Activated CD4-positive, alpha-beta T cell treated with anti-CD3 and anti-CD28 coated beads, Interleukin-2, amount 50 U/mL, for 48 hours (primary cell): ENCODE results near the gene CNTNAP2.
"Not testable (repeated sequence)": the region's sequence is repeated elsewhere in the genome, so short reads cannot be mapped to it uniquely, and the experiment has no call there.

Source experiments
- DNase-seq, 2 experiments: peaks; one replicate each; pipeline ENCODE4 v3.0.0-alpha.2; 2020

CNTNAP2 gene

DNA sequence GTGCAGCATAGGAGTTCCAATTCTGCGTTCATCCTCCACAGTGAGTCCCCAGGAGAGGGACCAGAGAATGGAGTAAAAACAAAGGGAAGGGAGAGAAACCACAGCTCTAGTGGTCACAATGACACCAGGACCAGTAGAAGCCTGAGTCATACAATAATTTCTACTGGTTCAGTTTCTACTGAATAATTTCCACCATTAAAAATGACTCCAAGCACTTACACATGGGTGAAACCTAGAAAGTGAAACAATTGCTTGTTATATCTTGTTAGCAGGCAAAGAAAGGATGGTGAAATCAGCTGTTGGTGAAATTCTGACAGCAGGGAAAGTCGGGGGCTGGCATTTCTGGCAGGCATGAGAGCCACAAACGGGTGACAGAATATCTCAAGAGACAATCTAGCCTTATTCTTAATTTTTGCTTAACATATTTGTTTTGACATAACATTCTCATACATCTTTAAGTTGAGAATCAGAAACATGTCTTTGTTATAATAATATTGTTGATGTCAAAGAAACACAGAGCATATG is 1408.2 kb downstream of the CNTNAP2 start:
- DNase-seq = no peak

DNA sequence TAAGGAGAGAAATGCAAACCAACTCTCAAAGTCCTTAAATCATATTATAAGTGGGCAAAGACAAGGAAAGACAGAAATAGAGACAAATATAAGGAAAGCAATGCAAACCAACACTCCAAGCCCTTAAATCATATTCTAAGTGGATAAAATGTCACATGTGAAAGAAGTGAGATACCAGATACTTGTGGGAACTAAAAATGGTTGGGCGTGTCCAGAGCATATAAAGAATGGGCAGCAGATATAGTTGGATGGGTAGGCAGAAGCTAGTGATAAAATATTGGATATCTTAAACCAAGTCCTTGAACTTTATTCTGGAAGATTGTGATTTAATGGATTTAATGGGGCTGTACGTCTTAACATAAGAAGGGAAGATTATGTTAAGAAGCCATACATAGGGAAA is 1408.7 kb downstream of the CNTNAP2 start:
- no peak for DNase-seq

- DNase-seq = no peak
These were observed 1419.1 kb downstream of the CNTNAP2 start for GRCh38 chr7:147535701-147536111.

DNA sequence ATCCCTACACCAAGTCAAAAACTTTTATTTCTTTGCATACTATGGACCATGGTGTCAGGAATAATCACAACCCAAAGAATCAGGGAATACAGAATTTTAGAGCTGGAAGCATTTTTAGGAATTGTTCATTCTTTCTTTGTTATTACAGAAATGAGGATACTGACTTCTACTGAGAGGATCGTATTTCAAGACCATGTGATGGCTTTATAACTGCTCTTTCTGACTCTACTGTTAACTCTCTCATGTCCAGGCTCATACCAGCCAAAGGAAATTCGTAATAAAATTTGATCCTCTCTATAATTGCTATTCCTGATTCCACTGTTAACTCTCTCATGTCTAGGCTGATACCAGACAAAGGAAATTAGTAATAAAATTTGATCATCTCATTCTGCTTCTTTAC is 1423.1 kb downstream of the CNTNAP2 start:
- no peak for DNase-seq

- no peak for DNase-seq
These were observed 1424.1 kb downstream of the CNTNAP2 start for GRCh38 chr7:147540743-147541142.

- no peak for DNase-seq
These were observed 1424.7 kb downstream of the CNTNAP2 start for GRCh38 chr7:147541261-147541660.

DNA sequence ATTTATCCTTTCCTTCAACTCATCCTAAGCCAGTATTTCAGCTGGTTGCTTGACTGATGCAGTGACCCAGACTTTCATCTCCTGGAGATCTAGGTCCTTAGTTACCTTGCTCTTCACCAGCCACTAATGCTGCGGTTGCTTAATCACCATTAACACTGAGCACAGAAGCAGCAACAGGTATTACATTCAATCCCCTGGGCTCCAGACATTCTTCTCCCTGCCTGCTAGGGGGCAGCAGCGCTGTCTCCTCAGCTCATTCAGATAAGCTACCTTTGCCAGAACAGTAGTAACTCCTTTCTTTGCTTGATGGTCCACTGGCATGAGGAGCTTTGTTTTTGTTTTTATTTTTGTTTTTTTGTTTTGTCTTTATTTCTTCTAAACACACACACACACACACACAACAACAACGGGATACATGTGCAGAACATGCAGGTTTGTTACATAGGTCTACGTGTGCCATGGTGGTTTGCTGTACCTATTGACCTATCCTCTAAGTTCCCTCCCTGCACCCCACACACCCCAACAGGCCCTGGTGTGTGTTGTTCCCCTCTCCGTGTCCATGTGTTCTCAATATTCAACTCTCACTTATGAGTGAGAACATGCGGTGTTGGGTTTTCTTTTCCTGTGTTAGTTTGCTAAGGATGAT is 1430.8 kb downstream of the CNTNAP2 start:
- DNase-seq = peak; percentile 3 to 10

- no peak for DNase-seq
These were observed 1439.7 kb downstream of the CNTNAP2 start for GRCh38 chr7:147556317-147556716.

- no peak for DNase-seq
These were observed 1447.1 kb downstream of the CNTNAP2 start for GRCh38 chr7:147563669-147564068.

DNA sequence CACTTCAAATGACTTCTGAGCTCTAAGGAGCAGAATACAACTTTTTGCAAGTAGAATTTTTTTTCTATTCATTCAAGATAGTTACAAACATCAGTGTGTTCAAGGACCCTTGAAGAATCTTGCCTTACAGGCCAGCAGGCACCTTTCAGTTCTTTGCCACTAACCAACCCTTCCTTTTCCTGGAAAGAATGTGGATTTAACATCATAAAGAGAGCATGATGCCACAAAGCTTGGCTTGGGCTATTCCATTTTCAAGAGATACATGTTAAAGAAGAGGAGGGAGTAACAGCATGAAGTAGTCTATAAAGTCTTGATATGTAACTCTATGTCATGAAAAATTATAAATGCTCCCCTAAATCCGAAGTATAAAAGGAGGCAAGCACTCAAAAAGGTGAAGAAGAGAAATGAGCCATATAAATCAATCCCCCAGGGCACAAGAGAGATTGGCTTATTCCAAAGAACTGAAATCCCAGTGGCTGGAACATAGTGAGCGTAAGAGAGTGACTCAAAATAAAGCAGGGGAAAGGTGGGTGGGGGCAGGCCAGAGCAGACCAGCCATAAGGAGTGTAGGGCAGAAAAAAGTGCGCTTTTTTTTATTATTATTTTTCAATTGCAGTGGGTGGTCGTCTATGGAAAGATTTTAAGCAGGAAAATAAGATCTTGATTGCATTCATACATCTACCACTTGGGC is 1448.3 kb downstream of the CNTNAP2 start:
- no peak for DNase-seq

DNA sequence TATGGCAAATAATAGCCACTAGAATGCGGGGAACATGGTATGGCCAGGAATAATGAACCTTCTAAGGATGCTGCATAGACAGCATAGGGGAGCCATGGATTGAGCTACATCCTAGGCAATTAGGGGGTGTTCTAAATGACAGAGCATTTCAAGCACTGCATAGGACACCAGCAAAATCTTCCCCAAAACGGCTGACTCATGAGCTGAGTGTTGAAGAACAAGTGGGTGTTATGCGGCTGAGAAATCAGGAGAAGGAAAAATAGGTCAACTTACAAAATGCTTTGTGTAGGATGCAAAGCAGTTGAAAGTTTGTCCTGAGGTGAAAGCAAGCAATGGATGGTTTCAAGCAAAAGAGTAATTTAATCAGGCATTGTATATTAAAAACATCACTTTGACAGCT is 1450.4 kb downstream of the CNTNAP2 start:
- DNase-seq = no peak

DNA sequence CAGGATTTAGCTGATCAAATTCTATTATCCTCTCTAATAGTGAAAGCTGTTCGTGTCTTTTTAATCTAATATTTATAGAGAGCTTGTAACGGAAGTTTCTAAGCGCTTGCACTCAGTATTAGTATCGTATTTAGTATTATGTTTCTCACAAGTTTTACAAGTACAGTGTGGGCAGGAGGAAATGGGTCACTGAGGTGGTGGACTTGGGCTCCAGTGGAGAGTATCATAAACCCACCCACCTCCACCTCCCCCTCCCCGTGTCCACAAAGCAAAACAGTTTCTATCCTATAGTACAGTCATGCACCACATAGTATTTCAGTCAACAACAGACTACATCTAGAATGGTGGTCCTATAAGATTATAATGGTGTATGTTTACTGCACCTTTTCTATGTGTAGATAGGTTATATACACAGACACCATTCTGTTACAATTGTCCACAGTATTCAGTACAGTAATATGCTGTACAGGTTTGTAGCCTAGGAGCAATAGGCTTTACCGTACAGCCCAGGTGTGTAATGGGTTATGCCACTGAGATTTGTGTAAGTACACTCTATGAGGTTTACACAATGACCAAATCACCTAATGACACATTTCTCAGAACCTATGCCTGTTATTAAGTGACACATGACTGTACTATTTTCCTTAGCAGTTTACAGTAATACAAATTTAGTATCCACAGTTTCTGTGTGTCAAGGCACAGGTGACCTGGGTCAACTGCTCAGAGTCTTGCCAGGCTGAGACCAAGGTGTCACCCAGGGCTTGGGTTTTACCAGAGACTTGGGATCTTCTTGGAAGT is 1452.7 kb downstream of the CNTNAP2 start:
- no peak for DNase-seq

DNA sequence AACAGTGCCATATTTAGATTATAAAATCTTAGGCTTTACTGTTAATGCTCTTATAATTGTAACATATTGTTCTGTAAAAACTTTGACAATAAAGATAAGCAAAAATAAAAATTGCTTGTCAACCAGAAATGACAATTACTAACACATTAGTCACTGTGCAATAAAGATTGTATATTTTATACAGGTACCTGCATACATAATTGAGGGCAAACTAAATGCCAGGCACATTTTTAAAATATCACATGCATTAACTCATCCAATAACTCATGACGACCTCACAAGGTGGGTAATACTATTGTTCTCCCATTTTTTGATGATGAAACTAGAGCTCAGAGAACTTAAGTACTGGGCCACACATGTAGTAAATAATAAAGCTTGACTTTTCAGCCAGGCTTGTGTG is 1453.8 kb downstream of the CNTNAP2 start:
- DNase-seq = no peak

DNA sequence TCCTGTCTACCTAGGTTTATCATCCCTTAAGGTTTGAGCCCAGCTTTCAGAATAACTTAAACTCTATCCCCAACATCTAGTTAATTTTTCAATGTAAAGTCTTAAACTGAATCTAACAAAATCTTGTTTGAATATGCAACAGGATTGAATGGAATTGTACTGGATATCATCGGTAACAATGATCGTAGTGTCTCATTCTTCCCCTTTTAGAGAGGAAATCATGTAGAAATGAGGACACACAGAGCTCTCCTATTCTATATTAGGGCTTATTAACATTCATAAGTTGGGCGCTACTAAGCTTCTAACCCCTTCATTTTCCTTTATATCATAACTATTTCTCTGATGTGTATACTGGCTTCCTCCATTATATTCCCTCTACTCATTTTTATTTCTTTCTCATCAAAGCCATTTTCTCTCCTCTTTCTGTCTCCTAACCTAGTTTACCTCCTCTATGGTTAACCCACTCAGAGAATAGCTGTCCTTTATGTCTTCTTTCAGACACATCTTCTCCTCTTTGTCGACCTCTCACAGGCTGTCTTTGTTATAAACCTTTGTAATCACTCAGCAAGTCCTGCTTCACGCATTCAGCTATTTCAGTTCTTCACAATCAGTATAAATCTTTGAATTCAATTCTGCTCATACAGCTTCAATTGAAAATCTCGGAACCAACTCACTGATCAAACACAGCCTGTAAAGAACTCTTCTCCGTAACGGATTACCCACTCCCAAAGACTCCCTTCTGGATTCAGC is 1455.0 kb downstream of the CNTNAP2 start:
- DNase-seq = no peak

DNA sequence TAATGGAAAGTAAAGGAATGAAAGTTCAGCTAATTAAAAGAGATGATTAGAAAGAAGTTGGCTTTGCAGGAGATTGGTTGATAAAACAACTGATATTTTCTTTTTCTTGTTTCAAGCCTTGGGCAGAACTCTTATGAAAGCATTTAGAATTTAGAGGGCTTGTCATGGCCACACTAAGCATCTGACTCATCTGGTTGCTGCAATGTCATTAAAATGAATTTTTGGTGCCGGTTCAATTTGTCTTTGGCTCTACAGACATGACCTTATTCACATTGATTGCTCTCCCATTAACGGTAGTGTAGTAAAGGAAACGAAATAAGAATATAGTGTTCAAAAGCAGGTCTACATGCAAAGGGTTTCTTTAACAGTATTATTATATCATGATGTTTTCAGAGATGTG is 1461.6 kb downstream of the CNTNAP2 start:
- DNase-seq = no peak

GRCh38 chr7:147579148-147579547 is 1462.5 kb downstream of the CNTNAP2 start:
- DNase-seq = no peak

GRCh38 chr7:147584771-147585193 is 1468.2 kb downstream of the CNTNAP2 start:
- DNase-seq = no peak

DNA sequence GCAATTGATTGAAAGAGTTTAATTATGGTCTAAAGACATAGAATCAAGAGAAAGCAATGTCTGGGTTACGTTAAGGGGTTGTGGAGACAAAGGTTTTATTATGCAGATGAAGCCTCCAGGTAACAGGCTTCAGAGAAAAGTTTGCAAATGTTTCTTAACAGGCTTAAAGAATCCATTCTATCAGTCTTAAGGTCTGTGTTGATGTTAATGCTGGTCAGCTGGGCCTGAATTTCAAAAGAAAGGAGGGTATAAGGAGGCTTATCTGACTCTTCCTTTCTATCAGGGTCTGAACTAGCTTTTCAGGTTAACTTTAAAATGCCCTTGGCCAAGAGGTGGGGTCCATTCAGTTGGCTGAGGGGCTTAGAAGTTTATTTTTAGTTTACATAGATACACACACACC is 1469.5 kb downstream of the CNTNAP2 start:
- DNase-seq = no peak

GRCh38 chr7:147586526-147586925 is 1469.9 kb downstream of the CNTNAP2 start:
- DNase-seq = no peak

- DNase-seq = no peak
These were observed 1476.9 kb downstream of the CNTNAP2 start for GRCh38 chr7:147593271-147594057.

- no peak for DNase-seq
These were observed 1478.4 kb downstream of the CNTNAP2 start for GRCh38 chr7:147595042-147595441.

DNA sequence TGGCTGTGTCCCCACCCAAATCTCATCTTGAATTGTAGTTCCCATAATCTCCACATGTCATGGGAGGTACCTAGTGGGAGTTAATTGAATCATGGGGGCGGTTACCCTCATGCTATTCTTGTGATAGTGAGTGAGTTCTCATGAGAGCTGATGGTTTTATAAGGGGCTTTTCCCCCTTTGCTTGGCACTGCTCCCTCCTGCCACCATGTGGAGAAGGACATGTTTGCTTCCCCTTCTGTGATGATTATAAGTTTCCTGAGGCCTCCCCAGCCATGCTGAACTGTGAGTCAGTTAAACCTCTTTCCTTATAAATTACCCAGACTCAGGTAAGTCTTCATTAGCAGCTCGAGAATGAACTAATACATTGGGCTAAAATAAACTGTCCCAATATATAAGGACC is 1482.1 kb downstream of the CNTNAP2 start:
- DNase-seq = not testable (repeated sequence)
